ENCODE data around the gene CYP4A22.
"Not testable (repeated sequence)": the region's sequence is repeated elsewhere in the genome, so short reads cannot be mapped to it uniquely, and the experiment has no call there.

The CYP4A22 gene

GRCh38 chr1:47149162-47149561, 11.9 kb downstream of the CYP4A22 start:
- in situ Hi-C loops (cut with MboI; ENCODE audit: low sequenced_read_pairs), result not testable (repeated sequence)

DNA sequence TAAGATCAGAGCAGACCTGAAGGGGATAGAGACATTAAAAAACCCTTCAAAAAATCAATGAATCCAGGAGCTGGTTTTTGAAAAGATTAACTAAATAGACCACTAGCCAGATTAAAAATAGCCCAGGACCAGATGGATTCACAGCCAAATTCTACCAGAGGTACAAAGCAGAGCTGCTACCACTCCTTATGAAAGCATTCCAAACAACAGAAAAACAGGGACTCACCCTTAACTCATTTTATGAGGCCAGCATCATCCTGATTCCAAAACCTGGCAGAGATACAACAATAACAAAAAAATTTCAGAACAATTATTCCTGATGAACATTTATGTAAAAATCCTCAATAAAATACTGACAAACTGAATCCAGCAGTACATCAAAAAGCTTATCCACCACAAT, 19.2 kb downstream of the CYP4A22 start:
- in situ Hi-C loops (cut with MboI; ENCODE audit: low sequenced_read_pairs), result not testable (repeated sequence)

DNA sequence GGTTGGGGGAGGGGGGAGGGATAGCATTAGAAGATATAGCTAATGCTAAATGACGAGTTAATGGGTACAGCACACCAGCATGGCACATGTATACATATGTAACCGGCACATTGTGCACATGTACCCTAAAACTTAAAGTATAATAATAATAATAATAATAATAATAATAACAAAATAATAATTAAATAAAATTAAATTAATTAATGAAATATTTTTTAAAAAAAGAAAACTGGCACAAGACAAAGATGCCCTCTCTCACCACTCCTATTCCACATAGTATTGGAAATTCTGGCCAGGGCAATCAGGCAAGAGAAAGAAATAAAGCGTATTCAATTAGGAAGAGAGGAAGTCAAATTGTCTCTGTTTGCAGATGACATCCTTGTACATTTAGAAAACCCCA, 20.7 kb downstream of the CYP4A22 start:
- in situ Hi-C loops (cut with MboI; ENCODE audit: low sequenced_read_pairs), result not testable (repeated sequence)

- in situ Hi-C loops (cut with MboI; ENCODE audit: low sequenced_read_pairs), result no loop called here
These were observed 23.5 kb downstream of the CYP4A22 start for GRCh38 chr1:47160716-47161115.

- in situ Hi-C loops (cut with MboI; ENCODE audit: low sequenced_read_pairs), result no loop called here
These were observed 24.2 kb downstream of the CYP4A22 start for GRCh38 chr1:47161298-47162040.

DNA sequence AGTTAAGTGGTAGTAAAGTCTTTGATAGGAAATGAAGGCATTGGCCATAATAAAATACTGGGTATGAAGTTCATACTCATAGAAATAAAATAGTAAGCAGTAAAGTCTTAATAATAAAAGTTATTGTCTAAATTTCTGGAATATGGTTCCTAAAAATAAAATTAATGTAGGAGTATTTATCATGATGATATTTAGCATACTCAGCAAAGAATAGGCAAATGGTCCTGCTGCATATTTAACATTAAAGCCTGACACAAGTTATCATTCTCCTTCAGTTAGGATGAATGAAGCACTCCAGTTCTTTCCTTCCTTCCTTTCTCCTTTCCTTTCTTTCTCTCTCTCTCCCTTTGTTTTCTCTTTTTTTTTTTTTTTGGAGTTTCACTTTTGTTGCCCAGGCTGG, 27.3 kb downstream of the CYP4A22 start:
- in situ Hi-C loops (cut with MboI; ENCODE audit: low sequenced_read_pairs), result no loop called here

DNA sequence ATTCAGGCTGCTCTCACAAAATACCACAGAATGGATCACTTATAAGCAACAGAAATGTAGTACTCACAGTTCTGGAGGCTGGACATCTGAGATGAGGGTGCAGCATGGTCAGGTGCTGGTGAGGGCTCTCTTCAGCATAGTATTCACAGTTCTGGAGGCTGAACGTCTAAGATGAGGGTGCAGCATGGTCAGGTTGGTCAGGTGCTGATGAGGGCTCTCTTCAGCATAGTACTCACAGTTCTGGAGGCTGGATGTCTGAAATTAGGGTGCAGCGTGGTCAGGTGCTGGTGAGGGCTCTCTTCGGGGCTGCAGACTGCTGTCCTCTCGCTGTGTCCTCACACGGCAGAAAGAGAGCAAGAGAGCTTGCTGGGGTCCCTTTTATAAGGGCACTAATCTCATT, 35.5 kb downstream of the CYP4A22 start:
- in situ Hi-C loops (cut with MboI; ENCODE audit: low sequenced_read_pairs), result no loop called here

DNA sequence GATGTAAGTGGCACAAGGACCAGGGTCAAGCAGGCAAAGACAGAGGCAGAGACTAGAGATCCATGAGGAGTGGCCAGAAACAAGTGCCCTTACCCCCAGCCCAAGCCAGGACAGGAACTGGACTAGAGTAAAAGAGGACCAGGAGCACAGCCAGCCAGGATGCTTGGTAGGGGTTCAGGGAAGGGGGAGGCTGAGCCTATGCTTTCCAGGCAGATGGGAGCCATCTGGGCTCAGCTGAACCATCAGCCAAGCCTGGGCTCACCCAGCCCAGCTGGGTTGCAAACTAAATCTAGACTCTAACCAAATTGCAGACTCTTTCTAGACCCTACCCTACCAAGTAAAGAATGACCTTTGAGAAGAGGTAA, 37.4 kb downstream of the CYP4A22 start:
- in situ Hi-C loops (cut with MboI; ENCODE audit: low sequenced_read_pairs), result no loop called here

DNA sequence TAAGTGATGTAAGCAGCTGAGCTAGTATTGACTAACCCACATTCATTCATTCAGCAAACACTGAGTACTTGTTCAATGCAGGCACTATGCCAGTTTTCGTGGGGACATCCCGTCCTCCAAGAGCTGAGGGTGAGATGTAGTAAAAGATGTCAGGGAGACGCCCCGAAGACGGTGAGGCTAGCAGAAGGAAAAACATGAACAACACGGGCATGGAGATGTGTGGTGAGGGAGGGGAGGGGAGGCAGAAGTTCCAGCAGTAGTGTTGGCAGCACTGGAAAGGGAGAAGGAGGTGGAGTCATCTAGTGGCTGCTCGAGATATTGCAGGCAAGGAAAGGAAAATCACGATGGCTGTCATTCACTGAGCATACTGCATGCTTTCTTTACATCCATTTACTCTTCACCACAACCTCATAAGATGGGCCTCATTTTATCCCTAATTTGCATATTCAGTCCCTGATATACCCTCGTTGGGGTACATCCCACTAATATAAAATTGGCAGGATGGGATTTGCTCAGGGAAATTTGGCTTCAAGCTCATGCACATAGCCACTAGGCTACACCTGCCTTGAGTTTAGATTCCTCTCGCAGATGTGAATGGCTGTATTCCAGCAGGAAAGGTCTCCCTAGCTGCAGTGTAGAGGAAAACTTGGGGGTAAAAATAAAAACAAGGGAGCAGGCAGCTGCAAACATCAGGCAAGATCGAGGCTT, 38.1 kb downstream of the CYP4A22 start:
- in situ Hi-C loops (cut with MboI; ENCODE audit: low sequenced_read_pairs), result no loop called here

DNA sequence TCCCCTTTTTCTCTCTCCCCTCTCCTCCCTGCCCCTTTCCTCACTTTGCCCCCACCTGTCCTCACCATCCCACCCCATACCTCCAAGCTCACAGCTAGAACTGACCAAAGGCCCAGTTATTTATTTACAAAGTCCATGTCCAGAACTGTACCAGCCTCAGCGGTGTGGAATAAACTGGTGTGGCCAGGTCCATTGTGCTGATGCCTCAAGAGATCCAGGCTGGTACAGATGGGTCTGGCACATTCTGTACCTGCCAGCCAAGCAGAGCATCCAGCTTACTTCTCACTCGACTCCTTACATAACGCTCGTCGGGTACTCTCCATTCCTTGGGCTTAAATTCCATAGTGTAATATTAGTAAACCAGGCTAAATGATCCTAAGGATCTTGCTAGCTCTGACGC, 40.8 kb downstream of the CYP4A22 start:
- in situ Hi-C loops (cut with MboI; ENCODE audit: low sequenced_read_pairs), result no loop called here

GRCh38 chr1:47178654-47179016, 41.4 kb downstream of the CYP4A22 start:
- in situ Hi-C loops (cut with MboI; ENCODE audit: low sequenced_read_pairs), result no loop called here

DNA sequence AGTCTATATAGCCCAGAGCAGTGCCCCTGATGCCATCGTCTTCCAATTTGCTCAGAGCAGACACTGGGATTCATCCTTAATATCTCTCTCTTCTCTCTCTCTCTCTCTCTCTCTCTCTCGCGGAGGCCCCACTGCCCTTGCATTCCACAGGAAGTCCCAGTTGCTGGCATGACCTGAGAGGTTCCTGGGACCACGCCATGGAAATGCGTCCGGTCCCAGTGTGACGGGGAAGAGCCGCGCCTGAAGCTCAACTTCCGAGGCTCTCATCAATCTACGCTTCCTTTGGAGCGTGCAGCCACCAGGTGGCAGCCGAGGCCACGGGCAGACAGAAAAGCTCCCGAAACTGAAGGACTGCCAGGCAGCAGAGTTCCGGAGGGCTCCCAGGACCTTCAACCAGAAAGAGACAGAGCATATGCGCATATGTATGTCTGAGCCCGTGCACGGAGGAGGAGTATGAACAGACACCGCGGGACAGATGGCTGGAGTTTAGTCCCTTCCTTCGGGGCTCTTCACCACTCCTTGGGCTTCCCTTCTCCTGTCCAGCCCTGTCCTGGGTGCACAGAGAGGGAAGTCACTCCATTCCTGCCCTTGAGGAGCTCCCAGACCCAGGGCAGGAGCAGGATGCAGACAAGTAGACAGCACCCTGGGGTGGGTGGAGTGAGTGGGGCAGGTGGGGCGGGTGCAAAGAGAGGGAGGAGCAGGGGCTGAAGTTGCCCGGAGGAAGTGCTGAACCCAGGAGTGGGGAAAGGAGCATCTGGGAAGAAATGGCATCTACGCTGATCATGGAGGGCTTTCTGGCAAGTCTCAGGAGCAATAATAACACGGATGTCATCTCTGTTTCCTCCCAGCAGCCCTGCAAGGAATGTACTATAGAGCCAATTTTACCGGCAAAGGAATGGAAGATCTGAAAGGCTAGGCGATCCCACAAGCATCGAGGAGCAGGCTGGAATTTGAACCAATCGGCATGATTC, 42.1 kb downstream of the CYP4A22 start:
- in situ Hi-C loops (cut with MboI; ENCODE audit: low sequenced_read_pairs), result no loop called here

GRCh38 chr1:47179988-47180563, 42.8 kb downstream of the CYP4A22 start:
- in situ Hi-C loops (cut with MboI; ENCODE audit: low sequenced_read_pairs), result no loop called here

GRCh38 chr1:47180603-47181094, 43.4 kb downstream of the CYP4A22 start:
- in situ Hi-C loops (cut with MboI; ENCODE audit: low sequenced_read_pairs), result no loop called here

- in situ Hi-C loops (cut with MboI; ENCODE audit: low sequenced_read_pairs), result no loop called here
These were observed 44.1 kb downstream of the CYP4A22 start for GRCh38 chr1:47181095-47181954.

GRCh38 chr1:47181955-47182675, 44.9 kb downstream of the CYP4A22 start:
- in situ Hi-C loops (cut with MboI; ENCODE audit: low sequenced_read_pairs), result no loop called here

DNA sequence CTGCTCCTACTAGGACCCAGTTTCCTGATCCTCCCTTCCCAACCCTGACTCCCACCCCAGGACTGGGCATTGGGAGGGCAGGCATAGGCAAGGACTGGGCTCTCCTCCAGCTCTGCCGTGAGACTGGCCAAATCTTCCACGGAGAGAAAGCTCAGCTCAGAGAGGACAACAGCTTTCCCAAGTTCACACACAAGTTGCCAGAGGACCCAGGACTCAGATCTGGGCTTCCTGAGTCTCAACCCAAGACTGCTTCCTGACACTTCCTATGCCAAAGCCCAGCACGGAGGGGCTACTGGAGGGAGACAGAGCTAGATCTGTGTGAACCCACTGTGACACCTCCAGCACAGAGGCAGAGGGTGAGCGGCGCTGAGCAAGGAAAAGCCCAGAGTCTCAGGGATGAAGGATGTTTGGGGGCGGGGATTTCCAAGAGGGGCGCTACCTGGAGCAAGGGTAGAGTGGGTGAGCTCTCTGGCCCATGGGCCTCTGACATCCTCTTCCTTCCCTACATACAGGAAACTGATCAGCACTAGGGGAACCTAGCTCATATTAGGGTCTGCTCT, 45.5 kb downstream of the CYP4A22 start:
- in situ Hi-C loops (cut with MboI; ENCODE audit: low sequenced_read_pairs), result no loop called here

DNA sequence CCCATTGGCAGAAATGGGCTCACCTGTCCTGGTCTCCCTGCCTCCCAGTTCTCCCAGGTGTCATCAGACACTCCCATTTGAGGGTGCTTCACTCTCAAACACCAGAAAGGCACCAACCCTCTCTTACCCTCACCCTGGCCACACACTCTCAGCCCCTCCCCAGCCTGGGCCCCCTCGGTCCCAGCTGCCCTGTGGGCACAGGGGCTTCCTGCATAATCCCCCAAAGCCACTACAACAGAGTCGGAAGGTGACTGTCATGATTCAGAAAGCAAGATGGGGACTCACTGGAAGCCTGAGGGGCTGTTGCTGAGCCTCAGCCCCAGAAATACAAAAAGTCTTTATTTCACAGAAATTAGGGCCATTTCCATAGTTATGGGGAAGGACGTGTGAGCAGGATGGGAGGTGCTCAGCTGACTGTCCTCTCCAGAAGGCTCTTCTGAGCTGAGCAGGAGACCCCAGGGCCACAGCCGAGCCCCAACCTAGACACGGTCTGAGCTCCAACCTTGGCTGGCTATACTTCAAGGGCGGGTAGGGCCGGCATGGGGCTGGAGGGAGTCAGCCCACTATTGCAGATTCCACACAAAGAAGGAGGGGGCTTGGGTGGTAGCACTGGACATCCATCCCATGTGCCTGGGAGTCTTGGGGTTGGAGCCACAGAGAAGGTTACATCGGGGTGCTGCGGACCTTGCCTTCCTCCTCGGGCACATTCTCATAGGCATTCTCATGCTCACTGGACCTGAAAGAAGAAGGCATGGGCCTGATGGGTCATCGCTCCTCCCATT, 46.3 kb downstream of the CYP4A22 start:
- in situ Hi-C loops (cut with MboI; ENCODE audit: low sequenced_read_pairs), result no loop called here
